Transverse colon (tissue), 4 donors: Measurements from ENCODE around the gene PTP4A2.

Experiments used
- CTCF ChIP-seq, 5 experiments: fragments of 200-600 bp in 3 of 5; fragments of 450-650 bp in 2 of 5; sonication (generic) in 3 of 5; IDR thresholded peaks; 1 replicate in 2 of 5; 2 replicates in 3 of 5; pipeline ENCODE4 v1.5.1; 2016 to 2017; ENCODE audit warnings: antibody characterized with exemption in 5 of 5, inconsistent platforms in 3 of 5, mild to moderate bottlenecking in 2 of 5, moderate library complexity in 1 of 5
- EP300 ChIP-seq: sonication (generic); formaldehyde crosslinking; IDR thresholded peaks from one replicate; pipeline ENCODE4 v1.6.1; 2017; ENCODE audit warnings: antibody characterized with exemption, low read depth
- POLR2A ChIP-seq: fragments of 450-650 bp; IDR thresholded peaks from one replicate; pipeline ENCODE4 v1.6.1; 2016; ENCODE audit warnings: antibody characterized with exemption, mild to moderate bottlenecking, moderate library complexity
- POLR2AphosphoS5 ChIP-seq, 3 donors: sonication (generic); formaldehyde crosslinking; IDR thresholded peaks; one replicate each; pipeline ENCODE4 v1.6.1; 2016; ENCODE audit warnings: antibody characterized with exemption in 3 of 3

- no peak for TF ChIP-seq CTCF (IDR thresholded peaks at IDR 0.05)
- no peak for TF ChIP-seq POLR2AphosphoS5 (IDR thresholded peaks at IDR 0.05)
- no peak for TF ChIP-seq POLR2A
- TF ChIP-seq EP300: no peak
Measured at GRCh38 chr1:31970873-31971272, 32.7 kb upstream of the PTP4A2 start.
